A549 treated with Mapracorat at 1 μM for 4 hours (cell line): Measurements from ENCODE around the gene SYCP2. TPM values are rescaled to one million over a fixed set of nuclear protein-coding genes. Genes with fewer than 3 reads are reported as not detected.

ENCODE experiments used
- total RNA-seq: library from RNA; stranded (reverse); fragments of 200-300 nt; extraction: Qiagen RNA extraction; gene quantifications from 5 replicates; pipeline ENCODE4 v1.2.3, GENCODE V29; 2022

SYCP2 gene
- 0.12 to 0.62 TPM (median 0.36 TPM) in 5 replicates for total RNA-seq

GRCh38 chr20:59933296-59933848, at the start of gene SYCP2:
SYCP2 (minus strand) TSS chr20:59933637; CDS start chr20:59922413, 11,224 bp downstream.

GRCh38 chr20:59958123-59958522, 24.7 kb upstream of the SYCP2 start, which contains the start of gene CDH26:
CDH26 (plus strand) TSS chr20:59958423; CDS start chr20:59958727, 304 bp downstream.

GRCh38 chr20:59940129-59940955, 6.9 kb upstream of the SYCP2 start, which contains the start of the genes FAM217B and PPP1R3D:
FAM217B (plus strand) TSS chr20:59940389; CDS start chr20:59943944, 3,555 bp downstream.
PPP1R3D (minus strand) TSS chr20:59940305; CDS start chr20:59939931, 374 bp downstream.

Other genes starting within 250 kb of the SYCP2 start
- 1.9 to 3.1 TPM (median 2.4 TPM) in 5 replicates for gene PPP1R3D, start 6.7 kb upstream of the SYCP2 start, total RNA-seq
- 4.9 to 7.7 TPM (median 5.9 TPM) in 5 replicates for gene FAM217B, start 6.8 kb upstream of the SYCP2 start, total RNA-seq
- gene CDH26, start 24.8 kb upstream of the SYCP2 start, total RNA-seq, result 0.04 to 0.27 TPM (median 0.22 TPM) in 4 of 5 replicates, not detected in the other